OCI-LY7 (cell line): Measurements from ENCODE around the gene OR13J1. TPM values are rescaled to one million over a fixed set of nuclear protein-coding genes. Genes with fewer than 3 reads are reported as not detected.

Experiments
- BruUV-seq: library from RNA; stranded (reverse); fragments of 400-500 nt; replicated peaks from 2 replicates; lab custom pipeline; 2021; lab: Mats Ljungman, UMichigan
- CTCF ChIA-PET: fragments of 300-600 bp; sonication (Branson Sonifier 250); formaldehyde crosslinking; loops from one replicate; lab custom pipeline; 2022; ENCODE audit warnings: antibody characterized with exemption; ENCODE audit not compliant: unreplicated experiment; lab: Charles Lee
- POLR2A ChIA-PET: fragments of 300-600 bp; sonication (Branson Sonifier 250); formaldehyde crosslinking; loops from one replicate; lab custom pipeline; 2022; ENCODE audit warnings: antibody characterized with exemption; lab: Charles Lee
- DNase-seq: peaks from one replicate; pipeline ENCODE4 v3.0.0-alpha.2; 2015; ENCODE audit warnings: low spot score
- H2AFZ ChIP-seq: fragments of 200-600 bp; sonication (generic), shearing (Covaris generic); 2 replicates; pipeline ENCODE4 v1.6.1; 2014; ENCODE audit warnings: mild to moderate bottlenecking, antibody characterized with exemption, low read length, moderate library complexity
- H3K27ac ChIP-seq: fragments of 200-600 bp; sonication (generic); 2 replicates; pipeline ENCODE4 v1.5.1; 2014; ENCODE audit warnings: mixed run types, low read depth, mild to moderate bottlenecking, moderate library complexity, low read length, inconsistent platforms; ENCODE audit not compliant: poor library complexity, severe bottlenecking
- H3K36me3 ChIP-seq: fragments of 200-600 bp; sonication (generic); 2 replicates; pipeline ENCODE4 v1.6.1; 2014; ENCODE audit warnings: mild to moderate bottlenecking, antibody characterized with exemption, low read length, moderate library complexity, mixed read lengths; ENCODE audit not compliant: insufficient read depth
- H3K4me1 ChIP-seq: fragments of 200-600 bp; sonication (generic); 2 replicates; pipeline ENCODE4 v1.5.1; 2014; ENCODE audit warnings: mild to moderate bottlenecking, low read length; ENCODE audit not compliant: insufficient read depth, poor library complexity, severe bottlenecking
- H3K4me2 ChIP-seq: fragments of 200-600 bp; sonication (generic); 2 replicates; pipeline ENCODE4 v1.6.1; 2014; ENCODE audit warnings: mild to moderate bottlenecking, low read length
- H3K4me3 ChIP-seq: fragments of 200-600 bp; sonication (generic); 2 replicates; pipeline ENCODE4 v1.5.1; 2014; ENCODE audit warnings: mild to moderate bottlenecking, low read depth, low read length; ENCODE audit not compliant: poor library complexity, severe bottlenecking
- H3K79me2 ChIP-seq: fragments of 200-600 bp; sonication (generic); 2 replicates; pipeline ENCODE4 v1.6.1; 2016; ENCODE audit warnings: low read depth, mild to moderate bottlenecking, low read length, moderate library complexity, mixed read lengths; ENCODE audit not compliant: insufficient read depth
- H3K9me2 ChIP-seq: fragments of 200-600 bp; sonication (generic); 2 replicates; pipeline ENCODE4 v1.6.1; 2016; ENCODE audit warnings: mild to moderate bottlenecking, low read length, mixed read lengths; ENCODE audit not compliant: insufficient read depth
- H3K9me3 ChIP-seq: fragments of 200-600 bp; sonication (generic); 2 replicates; pipeline ENCODE4 v1.6.1; 2014; ENCODE audit warnings: mild to moderate bottlenecking, mixed run types, low read length, mixed read lengths
- H4K20me1 ChIP-seq: fragments of 200-600 bp; sonication (generic); 2 replicates; pipeline ENCODE4 v1.6.1; 2014; ENCODE audit warnings: mild to moderate bottlenecking, antibody characterized with exemption, low read length, moderate library complexity, mixed read lengths; ENCODE audit not compliant: insufficient read depth
- CTCF ChIP-seq: fragments of 200-600 bp; sonication (generic); conservative IDR thresholded peaks from 2 replicates; pipeline ENCODE4 v1.5.1; 2014; ENCODE audit warnings: mild to moderate bottlenecking, antibody characterized with exemption, low read length, moderate library complexity, mixed read lengths
- EZH2phosphoT487 ChIP-seq: fragments of 200-600 bp; sonication (generic); IDR thresholded peaks from 2 replicates; pipeline ENCODE4 v1.6.1; 2018; ENCODE audit warnings: low read depth, borderline replicate concordance, mild to moderate bottlenecking, mixed run types, antibody characterized with exemption, low read length, moderate library complexity, mixed read lengths
- intact Hi-C: fragments of 100-400 bp; cut with micrococcal nuclease; formaldehyde crosslinking; loops from one replicate; pipeline ENCODE4 v1.10.0; 2022; ENCODE audit not compliant: unreplicated experiment
- total RNA-seq, 2 experiments: library from RNA; depleted of rRNA in 1 of 2; stranded (reverse); fragments of >200 nt in 1 of 2; shearing (Covaris generic) in 1 of 2; gene quantifications; 2 replicates each; pipeline ENCODE4 v1.2.3, GENCODE V29; 2014 to 2022

Gene OR13J1
- total RNA-seq, 2 experiments from 2014 or later = not detected

- BruUV-seq = no TSS peak
- CTCF ChIA-PET = no interaction called here
- Histone ChIP-seq H2AFZ (no peak overlapping the region), H3K4me3 (no peak overlapping the region), H3K4me2 (no peak overlapping the region), H3K9me2 (no peaks in the 10 kb centered on the region), H3K9me3 (0 out of 2 replicates have a peak, but pooled peaks cover 3% of the 10 kb centered on the region), H3K27ac (no peak overlapping the region), H4K20me1 (no peaks in the 10 kb centered on the region), H3K79me2 (no peaks in the 10 kb centered on the region), H3K4me1 (peaks cover 4% of the 10 kb centered on the region), H3K36me3 (no peaks in the 10 kb centered on the region)
- intact Hi-C loops = no loop called here
- DNase-seq = no peak
- POLR2A ChIA-PET = interaction anchor here (0.6 to 1.1 kb wide), 2 partner anchors 17 to 24 kb away, joined by 3 to 4 read pairs; no protein-coding TSS in a partner anchor
- TF ChIP-seq EZH2phosphoT487 = no peak
- no peak for TF ChIP-seq CTCF
Observed at GRCh38 chr9:35912791-35913400, 42.7 kb upstream of the OR13J1 start.

GRCh38 chr9:35911690-35912089 lies 41.5 kb upstream of the OR13J1 start:
- Histone ChIP-seq H3K27ac (no peak overlapping the region), H3K36me3 (no peaks in the 10 kb centered on the region), H3K4me3 (no peak overlapping the region), H3K4me1 (peaks cover 4% of the 10 kb centered on the region), H3K79me2 (no peaks in the 10 kb centered on the region), H4K20me1 (no peaks in the 10 kb centered on the region), H3K9me2 (no peaks in the 10 kb centered on the region), H3K9me3 (0 out of 2 replicates have a peak, but pooled peaks cover 3% of the 10 kb centered on the region), H3K4me2 (no peak overlapping the region), H2AFZ (no peak overlapping the region)
- POLR2A ChIA-PET = no interaction called here
- DNase-seq = no peak
- CTCF ChIA-PET = no interaction called here
- TF ChIP-seq EZH2phosphoT487 (no peak), CTCF (no peak)
- intact Hi-C loops = no loop called here
- BruUV-seq = no TSS peak
